HepG2 (cell line): ENCODE measurements around the gene CLEC2D. TPM values are rescaled to one million over a fixed set of nuclear protein-coding genes. Genes with fewer than 3 reads are reported as not detected.

Experiments
- ATAC-seq: fragments of 200-7000 bp; cut with Tn5 transposase; 3 replicates; pipeline ENCODE4 v1.9.1; 2020; ENCODE audit warnings: mild to moderate bottlenecking, moderate library complexity
- BruUV-seq: library from RNA; stranded (reverse); fragments of 400-500 nt; replicated peaks from 2 replicates; lab custom pipeline; 2021; lab: Mats Ljungman, UMichigan
- CTCF ChIA-PET: fragments of 300-600 bp; formaldehyde crosslinking; extraction: SDS; loops from one replicate; lab custom pipeline; 2021; ENCODE audit warnings: low total read pairs, inconsistent platforms, low intra/inter-chr PET ratio; lab: Yijun Ruan, JAX
- POLR2A ChIA-PET: fragments of 350-600 bp; sonication (Branson Sonifier 250); formaldehyde crosslinking; loops from one replicate; lab custom pipeline; 2020; ENCODE audit warnings: antibody characterized with exemption, inconsistent platforms; lab: Yijun Ruan, JAX
- DNase-seq: peaks from one replicate; pipeline ENCODE4 v3.0.0-alpha.2; 2015; ENCODE audit warnings: low spot score
- FAIRE-seq: peaks from 3 replicates; lab custom pipeline; 2011; peaks lifted over from hg19 to GRCh38; lab: Jason Lieb, UNC
- H2AFZ ChIP-seq: one replicate; pipeline ENCODE4 v1.6.1; 2011; ENCODE audit warnings: low read length, inconsistent platforms
- H3K27ac ChIP-seq: fragments of 300-600 bp; 3 replicates; pipeline ENCODE4 v1.8.0; 2011; ENCODE audit warnings: mixed run types, mild to moderate bottlenecking, mixed read lengths, low read length, inconsistent platforms; ENCODE audit not compliant: insufficient read depth; ENCODE audit errors: extremely low read length
- H3K27me3 ChIP-seq, 2 experiments: fragments of 200-600 bp in 1 of 2; 2 replicates in 1 of 2; 3 replicates in 1 of 2; pipeline versions ENCODE4 v1.6.0 to v1.8.0; 2011; ENCODE audit warnings: low read length in 2 of 2, mild to moderate bottlenecking in 2 of 2, moderate library complexity in 2 of 2, inconsistent platforms in 1 of 2; ENCODE audit not compliant: insufficient read depth in 2 of 2, control insufficient read depth in 1 of 2
- H3K36me3 ChIP-seq, 2 experiments: fragments of 200-600 bp in 1 of 2; replicated peaks in 1 of 2; 2 replicates in 1 of 2; 3 replicates in 1 of 2; pipeline versions ENCODE4 v1.5.1 to v1.8.0; 2011; ENCODE audit warnings: low read length in 2 of 2, inconsistent platforms in 1 of 2; ENCODE audit not compliant: insufficient read depth in 2 of 2, control insufficient read depth in 1 of 2
- H3K4me1 ChIP-seq: 2 replicates; pipeline ENCODE4 v1.5.1; 2012; ENCODE audit warnings: low read length, inconsistent platforms; ENCODE audit not compliant: insufficient read depth
- H3K4me2 ChIP-seq: 2 replicates; pipeline ENCODE4 v1.6.0; 2011; ENCODE audit warnings: low read depth, low read length, inconsistent platforms
- H3K4me3 ChIP-seq, 3 experiments: fragments of 200-600 bp in 1 of 3; sonication (generic), shearing (Covaris generic) in 1 of 3; replicated peaks in 1 of 3; 2 replicates each; pipeline ENCODE4 v1.5.1; 2011 to 2016; ENCODE audit warnings: low read length in 3 of 3, inconsistent platforms in 2 of 3, low read depth in 2 of 3, mild to moderate bottlenecking in 2 of 3, control low read depth in 1 of 3, mixed read lengths in 1 of 3; ENCODE audit not compliant: insufficient read depth in 1 of 3
- H3K79me2 ChIP-seq: one replicate; pipeline ENCODE4 v1.6.1; 2011; ENCODE audit warnings: low read length, inconsistent platforms; ENCODE audit not compliant: insufficient read depth
- H3K9ac ChIP-seq: 2 replicates; pipeline ENCODE4 v1.6.0; 2011; ENCODE audit warnings: mild to moderate bottlenecking, low read depth, low read length, inconsistent platforms; ENCODE audit not compliant: insufficient read depth
- H3K9me3 ChIP-seq: 2 replicates; pipeline ENCODE4 v1.5.1; 2012; ENCODE audit warnings: mild to moderate bottlenecking, low read length
- H4K20me1 ChIP-seq: 2 replicates; pipeline ENCODE4 v1.6.0; 2011; ENCODE audit warnings: inconsistent platforms, mild to moderate bottlenecking, low read length, moderate library complexity; ENCODE audit not compliant: insufficient read depth
- BORCS8-MEF2B ChIP-seq: sonication (generic); formaldehyde crosslinking; IDR thresholded peaks from 2 replicates; pipeline ENCODE4 v1.8.0; 2022; ENCODE audit warnings: mild to moderate bottlenecking, missing genetic modification reagents
- BRCA1 ChIP-seq: sonication (generic); formaldehyde crosslinking; IDR thresholded peaks from 2 replicates; pipeline ENCODE4 v1.4.0; 2020; ENCODE audit warnings: missing genetic modification reagents
- KAT7 ChIP-seq: IDR thresholded peaks from 2 replicates; pipeline ENCODE4 v1.6.1; 2018; ENCODE audit warnings: borderline replicate concordance, missing compliant biosample characterization
- KLF13 ChIP-seq: sonication (generic); formaldehyde crosslinking; IDR thresholded peaks from 2 replicates; pipeline ENCODE4 v1.4.0; 2020; ENCODE audit warnings: mild to moderate bottlenecking, missing genetic modification reagents
- PCBP1 ChIP-seq: fragments of 200-400 bp; formaldehyde crosslinking; IDR thresholded peaks from 2 replicates; pipeline ENCODE4 v1.6.1; 2017; ENCODE audit warnings: mild to moderate bottlenecking, low read depth, low read length, borderline replicate concordance
- TBX2 ChIP-seq: sonication (generic); formaldehyde crosslinking; IDR thresholded peaks from 2 replicates; pipeline ENCODE4 v1.5.0; 2020; ENCODE audit warnings: missing genetic modification reagents, mild to moderate bottlenecking, borderline replicate concordance
- ZNF430 ChIP-seq: sonication (generic); formaldehyde crosslinking; IDR thresholded peaks from 2 replicates; pipeline ENCODE4 v1.9.0; 2021; ENCODE audit warnings: mild to moderate bottlenecking, missing genetic modification reagents
- ZNF619 ChIP-seq: sonication (generic); formaldehyde crosslinking; IDR thresholded peaks from 2 replicates; pipeline ENCODE4 v1.4.0; 2020; ENCODE audit warnings: mild to moderate bottlenecking, missing genetic modification reagents
- ZNF678 ChIP-seq: sonication (generic); formaldehyde crosslinking; IDR thresholded peaks from 2 replicates; pipeline ENCODE4 v1.4.0; 2020; ENCODE audit warnings: mild to moderate bottlenecking, missing genetic modification reagents
- ZSCAN29 ChIP-seq: sonication (generic); formaldehyde crosslinking; conservative IDR thresholded peaks from 2 replicates; pipeline ENCODE4 v1.4.0; 2020; ENCODE audit warnings: mild to moderate bottlenecking, missing genetic modification reagents
- WGBS: methylation state at CpG from one replicate; pipeline ENCODE4 v1.1.6; 2017; ENCODE audit warnings: low lambda C conversion rate; 5-methylcytosine and 5-hydroxymethylcytosine counted together
- in situ Hi-C: cut with HindIII; loops from 2 replicates; pipeline ENCODE4 v1.10.0; 2017; ENCODE audit warnings: low pct_unique_long_range_greater_than_20kb; ENCODE audit not compliant: extremely low pct_ligation_motif_present
- intact Hi-C: fragments of 100-400 bp; cut with micrococcal nuclease; formaldehyde crosslinking; loops from one replicate; pipeline ENCODE4 v1.10.0; 2022; ENCODE audit not compliant: unreplicated experiment
- polyA plus RNA-seq, 8 experiments: library from polyadenylated mRNA; depleted of rRNA in 3 of 8; stranded (reverse) in 7 of 8; unstranded in 1 of 8; fragments of >200 nt; fragmentation: Illumina TruSeq in 4 of 8; extraction: Trizol in 4 of 8; gene quantifications; 2 replicates each; pipeline versions ENCODE4 v1.2.1 to v1.2.3, GENCODE V29; 2011 to 2016; ENCODE audit warnings: low read depth in 4 of 8, missing spikeins in 1 of 8, mixed read lengths in 1 of 8; ENCODE audit not compliant: insufficient read depth in 1 of 8
- total RNA-seq, 5 experiments: library from RNA; depleted of rRNA; stranded (reverse); fragments of >200 nt; fragmentation: Illumina TruSeq; extraction: Trizol; gene quantifications; 2 replicates each; pipeline ENCODE4 v1.2.3, GENCODE V29; 2016; ENCODE audit warnings: low read depth in 1 of 5
- TF ChIP-seq, protein P1 (sequence below): sonication (generic); formaldehyde crosslinking; IDR thresholded peaks from 2 replicates; pipeline ENCODE4 v1.5.1; 2020; ENCODE audit warnings: mild to moderate bottlenecking, missing genetic modification reagents, borderline replicate concordance
- TF ChIP-seq, protein P2 (sequence below): sonication (generic); formaldehyde crosslinking; IDR thresholded peaks from 2 replicates; pipeline ENCODE4 v1.4.0; 2020; ENCODE audit warnings: missing genetic modification reagents, borderline replicate concordance
- TF ChIP-seq, protein P3 (sequence below): sonication (generic); formaldehyde crosslinking; IDR thresholded peaks from 2 replicates; pipeline ENCODE4 v1.4.0; 2020; ENCODE audit warnings: mild to moderate bottlenecking, missing genetic modification reagents, borderline replicate concordance

The CLEC2D gene
- total and polyA plus RNA-seq, 2 of the 13 experiments (the other 11 are each of a cell fraction or from before 2014, with no cell fraction given): 2.5 to 8.6 TPM

DNA sequence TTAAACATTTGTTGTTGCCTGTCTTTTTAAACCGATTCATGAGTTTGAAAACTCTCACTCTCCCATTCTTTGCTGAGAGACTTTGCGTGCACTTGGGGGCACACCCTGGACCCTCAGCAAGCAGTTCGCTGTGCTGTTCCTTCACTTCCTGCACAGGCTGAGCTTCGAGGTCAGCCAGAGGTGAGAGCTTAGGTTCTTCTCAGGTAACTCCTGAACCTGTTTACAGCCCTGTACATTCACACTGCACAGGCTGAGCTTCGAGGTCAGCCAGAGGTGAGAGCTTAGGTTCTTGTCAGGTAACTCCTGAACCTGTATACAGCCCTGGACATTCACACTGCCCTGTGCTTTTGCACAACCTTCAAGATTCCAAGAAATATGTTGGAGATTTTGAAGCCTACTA, 73.1 kb downstream of the CLEC2D start:
- H2AFZ ChIP-seq: no peak overlapping the region
- CTCF ChIA-PET: no interaction called here
- intact Hi-C loops: no loop called here
- FAIRE-seq (no peak), ATAC-seq (no peak)
- H3K36me3 ChIP-seq: no peaks in the 10 kb centered on the region
- H3K9ac ChIP-seq: no peak overlapping the region
- H4K20me1 ChIP-seq: no peaks in the 10 kb centered on the region
- under 1% methylated on average over 5 of the region's 5 CpGs for WGBS
- H3K4me1 ChIP-seq: no peaks in the 10 kb centered on the region
- in situ Hi-C loops: no loop called here
- H3K79me2 ChIP-seq: no peaks in the 10 kb centered on the region
- no peak overlapping the region for H3K4me3 ChIP-seq
- POLR2A ChIA-PET: no interaction called here
- TF ChIP-seq PCBP1: no peak
- no peak for TF ChIP-seq TBX2 (CRISPR knock-in tag)
- TF ChIP-seq BRCA1: no peak
- no peak for TF ChIP-seq BORCS8-MEF2B (CRISPR knock-in tag)
- TF ChIP-seq, protein P1, sequence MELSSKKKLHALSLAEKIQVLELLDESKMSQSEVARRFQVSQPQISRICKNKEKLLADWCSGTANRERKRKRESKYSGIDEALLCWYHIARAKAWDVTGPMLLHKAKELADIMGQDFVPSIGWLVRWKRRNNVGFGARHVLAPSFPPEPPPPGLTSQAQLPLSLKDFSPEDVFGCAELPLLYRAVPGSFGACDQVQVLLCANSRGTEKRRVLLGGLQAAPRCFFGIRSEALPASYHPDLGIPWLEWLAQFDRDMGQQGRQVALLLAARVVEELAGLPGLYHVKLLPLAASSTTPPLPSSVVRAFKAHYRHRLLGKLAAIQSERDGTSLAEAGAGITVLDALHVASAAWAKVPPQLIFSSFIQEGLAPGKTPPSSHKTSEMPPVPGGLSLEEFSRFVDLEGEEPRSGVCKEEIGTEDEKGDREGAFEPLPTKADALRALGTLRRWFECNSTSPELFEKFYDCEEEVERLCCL (CRISPR knock-in tag): no peak
- TF ChIP-seq, protein P2, sequence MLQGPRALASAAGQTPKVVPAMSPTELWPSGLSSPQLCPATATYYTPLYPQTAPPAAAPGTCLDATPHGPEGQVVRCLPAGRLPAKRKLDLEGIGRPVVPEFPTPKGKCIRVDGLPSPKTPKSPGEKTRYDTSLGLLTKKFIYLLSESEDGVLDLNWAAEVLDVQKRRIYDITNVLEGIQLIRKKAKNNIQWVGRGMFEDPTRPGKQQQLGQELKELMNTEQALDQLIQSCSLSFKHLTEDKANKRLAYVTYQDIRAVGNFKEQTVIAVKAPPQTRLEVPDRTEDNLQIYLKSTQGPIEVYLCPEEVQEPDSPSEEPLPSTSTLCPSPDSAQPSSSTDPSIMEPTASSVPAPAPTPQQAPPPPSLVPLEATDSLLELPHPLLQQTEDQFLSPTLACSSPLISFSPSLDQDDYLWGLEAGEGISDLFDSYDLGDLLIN (CRISPR knock-in tag): no peak
- TF ChIP-seq ZSCAN29 (CRISPR knock-in tag): no peak
- TF ChIP-seq, protein P3, sequence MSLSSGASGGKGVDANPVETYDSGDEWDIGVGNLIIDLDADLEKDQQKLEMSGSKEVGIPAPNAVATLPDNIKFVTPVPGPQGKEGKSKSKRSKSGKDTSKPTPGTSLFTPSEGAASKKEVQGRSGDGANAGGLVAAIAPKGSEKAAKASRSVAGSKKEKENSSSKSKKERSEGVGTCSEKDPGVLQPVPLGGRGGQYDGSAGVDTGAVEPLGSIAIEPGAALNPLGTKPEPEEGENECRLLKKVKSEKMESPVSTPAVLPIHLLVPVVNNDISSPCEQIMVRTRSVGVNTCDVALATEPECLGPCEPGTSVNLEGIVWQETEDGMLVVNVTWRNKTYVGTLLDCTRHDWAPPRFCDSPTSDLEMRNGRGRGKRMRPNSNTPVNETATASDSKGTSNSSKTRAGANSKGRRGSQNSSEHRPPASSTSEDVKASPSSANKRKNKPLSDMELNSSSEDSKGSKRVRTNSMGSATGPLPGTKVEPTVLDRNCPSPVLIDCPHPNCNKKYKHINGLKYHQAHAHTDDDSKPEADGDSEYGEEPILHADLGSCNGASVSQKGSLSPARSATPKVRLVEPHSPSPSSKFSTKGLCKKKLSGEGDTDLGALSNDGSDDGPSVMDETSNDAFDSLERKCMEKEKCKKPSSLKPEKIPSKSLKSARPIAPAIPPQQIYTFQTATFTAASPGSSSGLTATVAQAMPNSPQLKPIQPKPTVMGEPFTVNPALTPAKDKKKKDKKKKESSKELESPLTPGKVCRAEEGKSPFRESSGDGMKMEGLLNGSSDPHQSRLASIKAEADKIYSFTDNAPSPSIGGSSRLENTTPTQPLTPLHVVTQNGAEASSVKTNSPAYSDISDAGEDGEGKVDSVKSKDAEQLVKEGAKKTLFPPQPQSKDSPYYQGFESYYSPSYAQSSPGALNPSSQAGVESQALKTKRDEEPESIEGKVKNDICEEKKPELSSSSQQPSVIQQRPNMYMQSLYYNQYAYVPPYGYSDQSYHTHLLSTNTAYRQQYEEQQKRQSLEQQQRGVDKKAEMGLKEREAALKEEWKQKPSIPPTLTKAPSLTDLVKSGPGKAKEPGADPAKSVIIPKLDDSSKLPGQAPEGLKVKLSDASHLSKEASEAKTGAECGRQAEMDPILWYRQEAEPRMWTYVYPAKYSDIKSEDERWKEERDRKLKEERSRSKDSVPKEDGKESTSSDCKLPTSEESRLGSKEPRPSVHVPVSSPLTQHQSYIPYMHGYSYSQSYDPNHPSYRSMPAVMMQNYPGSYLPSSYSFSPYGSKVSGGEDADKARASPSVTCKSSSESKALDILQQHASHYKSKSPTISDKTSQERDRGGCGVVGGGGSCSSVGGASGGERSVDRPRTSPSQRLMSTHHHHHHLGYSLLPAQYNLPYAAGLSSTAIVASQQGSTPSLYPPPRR (CRISPR knock-in tag): no peak
- no peak for TF ChIP-seq ZNF619 (CRISPR knock-in tag)
- no peak for TF ChIP-seq KAT7 (CRISPR knock-in tag)
- TF ChIP-seq ZNF430: no peak
- no peak for TF ChIP-seq ZNF678
- no peak for TF ChIP-seq KLF13
- TF ChIP-seq, all 625 proteins: peak for 0
- peaks cover 0 to 10% of the 10 kb centered on the region in 2 experiments; a peak in 1 of 5 replicates for H3K27me3 ChIP-seq
- DNase-seq: no peak
- H3K4me2 ChIP-seq: no peak overlapping the region
- no peaks in the 10 kb centered on the region for H3K9me3 ChIP-seq
- no peak overlapping the region for H3K27ac ChIP-seq
- no TSS peak for BruUV-seq
